K562 (cell line): Measurements from ENCODE around the gene KRTAP29-1.

Source experiments
- CHD4 ChIP-seq: fragments of 200-600 bp; sonication (generic); IDR thresholded peaks from 3 replicates; pipeline ENCODE4 v1.6.1; 2012; ENCODE audit warnings: low read depth, mild to moderate bottlenecking, mixed read lengths, low read length, inconsistent platforms; ENCODE audit not compliant: insufficient read depth, insufficient replicate concordance, poor library complexity, severe bottlenecking
- CTCF ChIP-seq, 3 experiments: IDR thresholded peaks in 2 of 3; conservative IDR thresholded peaks in 1 of 3; 2 replicates each; pipeline ENCODE4 v1.5.1; 2011 to 2012; ENCODE audit warnings: low read length in 3 of 3, mild to moderate bottlenecking in 3 of 3, control low read depth in 2 of 3, improper control_type of control experiment in 1 of 3, inconsistent platforms in 1 of 3, low read depth in 1 of 3, mixed read lengths in 1 of 3, moderate library complexity in 1 of 3; ENCODE audit not compliant: insufficient read depth in 2 of 3
- CTCFL ChIP-seq: IDR thresholded peaks from 2 replicates; pipeline ENCODE4 v1.6.1; 2011; ENCODE audit warnings: borderline replicate concordance, low read depth, mild to moderate bottlenecking, moderate library complexity, low read length; ENCODE audit not compliant: insufficient read depth, poor library complexity, severe bottlenecking
- E2F8 ChIP-seq: fragments of 450-650 bp; IDR thresholded peaks from 2 replicates; pipeline ENCODE4 v1.7.1; 2018; ENCODE audit warnings: mild to moderate bottlenecking, low read depth; ENCODE audit not compliant: partially characterized antibody
- MAX ChIP-seq: sonication (generic); formaldehyde crosslinking; IDR thresholded peaks from 2 replicates; pipeline ENCODE4 v1.9.0; 2022; ENCODE audit warnings: mild to moderate bottlenecking, missing genetic modification reagents
- MTF1 ChIP-seq: fragments of 250-450 bp; sonication (Bioruptor Pico); IDR thresholded peaks from 2 replicates; pipeline ENCODE4 v1.9.0; 2021; ENCODE audit warnings: moderate library complexity, mild to moderate bottlenecking, inconsistent platforms, borderline replicate concordance
- NFE2 ChIP-seq: IDR thresholded peaks from 2 replicates; pipeline ENCODE4 v1.6.1; 2014; ENCODE audit warnings: antibody characterized with exemption, low read depth
- TRIM24 ChIP-seq, 2 experiments: fragments of 450-650 bp; IDR thresholded peaks; 2 replicates each; pipeline ENCODE4 v1.6.1; 2016
- ZC3H11A ChIP-seq: IDR thresholded peaks from 2 replicates; pipeline ENCODE4 v1.6.1; 2012; ENCODE audit warnings: low read depth, low read length, improper control_type of control experiment
- ZNF239 ChIP-seq: fragments of 250-450 bp; sonication (Bioruptor Pico); IDR thresholded peaks from 2 replicates; pipeline ENCODE4 v1.4.0; 2020; ENCODE audit warnings: mild to moderate bottlenecking
- ZNF24 ChIP-seq: fragments of 450-650 bp; IDR thresholded peaks from 2 replicates; pipeline ENCODE4 v1.6.1; 2016
- TF ChIP-seq, protein P1 (sequence below): sonication (generic); formaldehyde crosslinking; IDR thresholded peaks from 2 replicates; pipeline ENCODE4 v1.8.0; 2023; ENCODE audit warnings: missing genetic modification reagents, mild to moderate bottlenecking, borderline replicate concordance

GRCh38 chr17:41308918-41309359 is 6.3 kb upstream of the KRTAP29-1 start, which contains the start of gene KRTAP16-1:
- TF ChIP-seq NFE2, result no peak
- no peak for TF ChIP-seq ZNF24
- TF ChIP-seq, protein P1, sequence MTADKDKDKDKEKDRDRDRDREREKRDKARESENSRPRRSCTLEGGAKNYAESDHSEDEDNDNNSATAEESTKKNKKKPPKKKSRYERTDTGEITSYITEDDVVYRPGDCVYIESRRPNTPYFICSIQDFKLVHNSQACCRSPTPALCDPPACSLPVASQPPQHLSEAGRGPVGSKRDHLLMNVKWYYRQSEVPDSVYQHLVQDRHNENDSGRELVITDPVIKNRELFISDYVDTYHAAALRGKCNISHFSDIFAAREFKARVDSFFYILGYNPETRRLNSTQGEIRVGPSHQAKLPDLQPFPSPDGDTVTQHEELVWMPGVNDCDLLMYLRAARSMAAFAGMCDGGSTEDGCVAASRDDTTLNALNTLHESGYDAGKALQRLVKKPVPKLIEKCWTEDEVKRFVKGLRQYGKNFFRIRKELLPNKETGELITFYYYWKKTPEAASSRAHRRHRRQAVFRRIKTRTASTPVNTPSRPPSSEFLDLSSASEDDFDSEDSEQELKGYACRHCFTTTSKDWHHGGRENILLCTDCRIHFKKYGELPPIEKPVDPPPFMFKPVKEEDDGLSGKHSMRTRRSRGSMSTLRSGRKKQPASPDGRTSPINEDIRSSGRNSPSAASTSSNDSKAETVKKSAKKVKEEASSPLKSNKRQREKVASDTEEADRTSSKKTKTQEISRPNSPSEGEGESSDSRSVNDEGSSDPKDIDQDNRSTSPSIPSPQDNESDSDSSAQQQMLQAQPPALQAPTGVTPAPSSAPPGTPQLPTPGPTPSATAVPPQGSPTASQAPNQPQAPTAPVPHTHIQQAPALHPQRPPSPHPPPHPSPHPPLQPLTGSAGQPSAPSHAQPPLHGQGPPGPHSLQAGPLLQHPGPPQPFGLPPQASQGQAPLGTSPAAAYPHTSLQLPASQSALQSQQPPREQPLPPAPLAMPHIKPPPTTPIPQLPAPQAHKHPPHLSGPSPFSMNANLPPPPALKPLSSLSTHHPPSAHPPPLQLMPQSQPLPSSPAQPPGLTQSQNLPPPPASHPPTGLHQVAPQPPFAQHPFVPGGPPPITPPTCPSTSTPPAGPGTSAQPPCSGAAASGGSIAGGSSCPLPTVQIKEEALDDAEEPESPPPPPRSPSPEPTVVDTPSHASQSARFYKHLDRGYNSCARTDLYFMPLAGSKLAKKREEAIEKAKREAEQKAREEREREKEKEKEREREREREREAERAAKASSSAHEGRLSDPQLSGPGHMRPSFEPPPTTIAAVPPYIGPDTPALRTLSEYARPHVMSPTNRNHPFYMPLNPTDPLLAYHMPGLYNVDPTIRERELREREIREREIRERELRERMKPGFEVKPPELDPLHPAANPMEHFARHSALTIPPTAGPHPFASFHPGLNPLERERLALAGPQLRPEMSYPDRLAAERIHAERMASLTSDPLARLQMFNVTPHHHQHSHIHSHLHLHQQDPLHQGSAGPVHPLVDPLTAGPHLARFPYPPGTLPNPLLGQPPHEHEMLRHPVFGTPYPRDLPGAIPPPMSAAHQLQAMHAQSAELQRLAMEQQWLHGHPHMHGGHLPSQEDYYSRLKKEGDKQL, result no peak
- no peak for TF ChIP-seq E2F8
- TF ChIP-seq MTF1 (CRISPR knock-in tag), result no peak
- no peak for TF ChIP-seq ZNF239
- TF ChIP-seq CTCF (IDR thresholded peaks at IDR 0.05 in 2 of 3, conservative IDR thresholded peaks at IDR 0.05 in 1 of 3; ENCODE audit: insufficient read depth in 2 of 3, low read depth in 1 of 3, low read length in 3 of 3), result no peak
- no peak for TF ChIP-seq CTCFL
- no peak for TF ChIP-seq MAX (CRISPR knock-in tag)
- no peak for TF ChIP-seq CHD4
- no peak for TF ChIP-seq ZC3H11A
- TF ChIP-seq TRIM24 (IDR thresholded peaks at IDR 0.05), result no peak
